HCT116 (cell line): ENCODE measurements around the gene RYR3.

ENCODE experiments used
- CTCF ChIP-seq, 3 experiments: fragments of 200-600 bp in 1 of 3; sonication (generic) in 1 of 3; IDR thresholded peaks in 2 of 3; conservative IDR thresholded peaks in 1 of 3; 2 replicates each; pipeline ENCODE4 v1.5.1; 2012 to 2017; ENCODE audit warnings: low read depth in 2 of 3, low read length in 2 of 3, antibody characterized with exemption in 1 of 3, borderline replicate concordance in 1 of 3, control low read depth in 1 of 3, mild to moderate bottlenecking in 1 of 3, mixed read lengths in 1 of 3, mixed run types in 1 of 3, moderate library complexity in 1 of 3; ENCODE audit not compliant: insufficient read depth in 1 of 3
- EGR1 ChIP-seq: IDR thresholded peaks from 2 replicates; pipeline ENCODE4 v1.6.1; 2012; ENCODE audit warnings: low read depth
- ELF1 ChIP-seq: IDR thresholded peaks from 2 replicates; pipeline ENCODE4 v1.6.1; 2012; ENCODE audit warnings: low read depth, borderline replicate concordance
- POLR2AphosphoS5 ChIP-seq: IDR thresholded peaks from 2 replicates; pipeline ENCODE4 v1.6.1; 2011; ENCODE audit warnings: mild to moderate bottlenecking, low read depth, low read length, moderate library complexity
- TCF7L2 ChIP-seq: IDR thresholded peaks from 2 replicates; pipeline ENCODE4 v1.7.0; 2011; ENCODE audit warnings: borderline replicate concordance, inconsistent platforms; ENCODE audit not compliant: insufficient read depth, insufficient read length; ENCODE audit errors: extremely low read depth
- TF ChIP-seq, protein P1 (sequence below): IDR thresholded peaks from 2 replicates; pipeline ENCODE4 v1.6.1; 2012; ENCODE audit warnings: low read depth

DNA sequence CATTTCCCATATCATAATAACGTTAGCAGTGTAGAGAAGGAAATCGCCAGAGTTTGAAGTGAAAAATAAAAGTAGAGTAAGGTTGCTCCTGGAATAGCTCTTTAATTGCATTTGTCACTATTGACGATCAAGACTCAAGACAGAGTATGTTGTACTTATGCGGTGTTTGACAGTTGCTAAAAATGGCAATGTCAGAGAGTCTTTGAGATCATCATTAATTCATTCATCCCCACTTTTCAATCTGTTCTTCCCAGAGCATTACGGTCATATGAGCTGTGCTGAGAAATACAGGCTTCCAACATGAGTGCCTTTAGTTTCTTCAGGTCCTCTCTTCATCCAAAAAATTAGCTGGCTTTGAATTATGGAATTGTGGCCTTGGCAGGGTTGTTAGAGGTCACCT lies 483.7 kb downstream of the RYR3 start:
- TF ChIP-seq TCF7L2 (no peak), POLR2AphosphoS5 (no peak), EGR1 (no peak), CTCF (IDR thresholded peaks at IDR 0.05 in 2 of 3, conservative IDR thresholded peaks at IDR 0.05 in 1 of 3; ENCODE audit: borderline replicate concordance in 1 of 3, insufficient read depth in 1 of 3, low read depth in 2 of 3, low read length in 2 of 3) (no peak), ELF1 (no peak)
- TF ChIP-seq, protein P1, sequence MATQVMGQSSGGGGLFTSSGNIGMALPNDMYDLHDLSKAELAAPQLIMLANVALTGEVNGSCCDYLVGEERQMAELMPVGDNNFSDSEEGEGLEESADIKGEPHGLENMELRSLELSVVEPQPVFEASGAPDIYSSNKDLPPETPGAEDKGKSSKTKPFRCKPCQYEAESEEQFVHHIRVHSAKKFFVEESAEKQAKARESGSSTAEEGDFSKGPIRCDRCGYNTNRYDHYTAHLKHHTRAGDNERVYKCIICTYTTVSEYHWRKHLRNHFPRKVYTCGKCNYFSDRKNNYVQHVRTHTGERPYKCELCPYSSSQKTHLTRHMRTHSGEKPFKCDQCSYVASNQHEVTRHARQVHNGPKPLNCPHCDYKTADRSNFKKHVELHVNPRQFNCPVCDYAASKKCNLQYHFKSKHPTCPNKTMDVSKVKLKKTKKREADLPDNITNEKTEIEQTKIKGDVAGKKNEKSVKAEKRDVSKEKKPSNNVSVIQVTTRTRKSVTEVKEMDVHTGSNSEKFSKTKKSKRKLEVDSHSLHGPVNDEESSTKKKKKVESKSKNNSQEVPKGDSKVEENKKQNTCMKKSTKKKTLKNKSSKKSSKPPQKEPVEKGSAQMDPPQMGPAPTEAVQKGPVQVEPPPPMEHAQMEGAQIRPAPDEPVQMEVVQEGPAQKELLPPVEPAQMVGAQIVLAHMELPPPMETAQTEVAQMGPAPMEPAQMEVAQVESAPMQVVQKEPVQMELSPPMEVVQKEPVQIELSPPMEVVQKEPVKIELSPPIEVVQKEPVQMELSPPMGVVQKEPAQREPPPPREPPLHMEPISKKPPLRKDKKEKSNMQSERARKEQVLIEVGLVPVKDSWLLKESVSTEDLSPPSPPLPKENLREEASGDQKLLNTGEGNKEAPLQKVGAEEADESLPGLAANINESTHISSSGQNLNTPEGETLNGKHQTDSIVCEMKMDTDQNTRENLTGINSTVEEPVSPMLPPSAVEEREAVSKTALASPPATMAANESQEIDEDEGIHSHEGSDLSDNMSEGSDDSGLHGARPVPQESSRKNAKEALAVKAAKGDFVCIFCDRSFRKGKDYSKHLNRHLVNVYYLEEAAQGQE = no peak
